IMR-90 (cell line): Measurements from ENCODE around the gene GRB10. TPM values are rescaled to one million over a fixed set of nuclear protein-coding genes. Genes with fewer than 3 reads are reported as not detected.

ENCODE experiments used
- ATAC-seq: fragments of 200-7000 bp; cut with Tn5 transposase; 2 replicates; pipeline ENCODE4 v1.9.1; 2020; ENCODE audit warnings: low read depth, mild to moderate bottlenecking, moderate library complexity
- BruUV-seq: library from RNA; stranded (reverse); fragments of 400-500 nt; replicated peaks from 2 replicates; lab custom pipeline; 2021; lab: Mats Ljungman, UMichigan
- CTCF ChIA-PET: fragments of 300-600 bp; formaldehyde crosslinking; extraction: SDS; loops from one replicate; lab custom pipeline; 2021; ENCODE audit warnings: antibody characterized with exemption; lab: Yijun Ruan, JAX
- POLR2A ChIA-PET: fragments of 300-600 bp; sonication (Branson Sonifier 250); formaldehyde crosslinking; loops from one replicate; lab custom pipeline; 2022; ENCODE audit warnings: antibody characterized with exemption; ENCODE audit not compliant: unreplicated experiment; lab: Charles Lee
- DNase-seq: peaks from one replicate; pipeline ENCODE4 v3.0.0; 2013
- H2AFZ ChIP-seq: replicated peaks from 2 replicates; pipeline ENCODE3; 2013; ENCODE audit warnings: low read length, mild to moderate bottlenecking; ENCODE audit not compliant: poor library complexity
- H2AK5ac ChIP-seq: 2 replicates; pipeline ENCODE4 v1.6.1; 2013; ENCODE audit warnings: low read depth, low read length, inconsistent platforms
- H2AK9ac ChIP-seq: replicated peaks from 2 replicates; pipeline ENCODE3; 2013; ENCODE audit warnings: mild to moderate bottlenecking, low read depth, low read length, moderate library complexity; ENCODE audit not compliant: poor library complexity
- H2BK120ac ChIP-seq: 2 replicates; pipeline ENCODE4 v1.6.1; 2013; ENCODE audit warnings: low read depth, low read length, inconsistent platforms
- H2BK15ac ChIP-seq: 3 replicates; pipeline ENCODE4 v1.6.1; 2013; ENCODE audit warnings: low read depth, low read length, inconsistent platforms
- H2BK20ac ChIP-seq: 2 replicates; pipeline ENCODE4 v1.6.1; 2013; ENCODE audit warnings: low read depth, mild to moderate bottlenecking, inconsistent platforms, low read length, moderate library complexity
- H2BK5ac ChIP-seq: 2 replicates; pipeline ENCODE4 v1.6.1; 2013; ENCODE audit warnings: mild to moderate bottlenecking, low read depth, low read length, inconsistent platforms; ENCODE audit not compliant: poor library complexity, severe bottlenecking
- H3K14ac ChIP-seq: replicated peaks from 2 replicates; pipeline ENCODE4 v1.6.1; 2013; ENCODE audit warnings: low read depth, low read length, inconsistent platforms
- H3K18ac ChIP-seq: 2 replicates; pipeline ENCODE4 v1.6.1; 2013; ENCODE audit warnings: low read depth, low read length, control low read depth
- H3K23ac ChIP-seq: 2 replicates; pipeline ENCODE4 v1.6.1; 2013; ENCODE audit warnings: low read depth, low read length, inconsistent platforms
- H3K27ac ChIP-seq: 2 replicates; pipeline ENCODE4 v1.5.1; 2013; ENCODE audit warnings: mild to moderate bottlenecking, control low read depth, low read length; ENCODE audit not compliant: insufficient read depth
- H3K27me3 ChIP-seq: 2 replicates; pipeline ENCODE4 v1.6.1; 2013; ENCODE audit warnings: low read length; ENCODE audit not compliant: control insufficient read depth, insufficient read depth
- H3K36me3 ChIP-seq: 2 replicates; pipeline ENCODE4 v1.6.1; 2013; ENCODE audit warnings: low read length, mixed read lengths; ENCODE audit not compliant: control insufficient read depth, insufficient read depth
- H3K4ac ChIP-seq: 2 replicates; pipeline ENCODE4 v1.6.1; 2013; ENCODE audit warnings: low read depth, low read length, inconsistent platforms
- H3K4me1 ChIP-seq: 2 replicates; pipeline ENCODE4 v1.6.1; 2013; ENCODE audit warnings: low read length, mixed read lengths; ENCODE audit not compliant: control insufficient read depth, insufficient read depth
- H3K4me2 ChIP-seq: 2 replicates; pipeline ENCODE4 v1.6.1; 2013; ENCODE audit warnings: low read depth, mild to moderate bottlenecking, control low read depth, low read length, moderate library complexity
- H3K4me3 ChIP-seq: 2 replicates; pipeline ENCODE4 v1.5.1; 2013; ENCODE audit warnings: low read depth, mild to moderate bottlenecking, control low read depth, low read length, moderate library complexity; ENCODE audit not compliant: insufficient read depth
- H3K56ac ChIP-seq: 2 replicates; pipeline ENCODE4 v1.6.1; 2013; ENCODE audit warnings: low read length, inconsistent platforms; ENCODE audit not compliant: insufficient read depth; ENCODE audit errors: extremely low read depth
- H3K79me1 ChIP-seq, 2 experiments: 2 replicates each; pipeline ENCODE4 v1.6.1; 2013; ENCODE audit warnings: low read length in 2 of 2, inconsistent platforms in 1 of 2, low read depth in 1 of 2
- H3K9ac ChIP-seq: 2 replicates; pipeline ENCODE4 v1.6.1; 2013; ENCODE audit warnings: low read depth, low read length, control low read depth
- H3K9me1 ChIP-seq: 2 replicates; pipeline ENCODE4 v1.6.1; 2013; ENCODE audit warnings: low read length, inconsistent platforms; ENCODE audit not compliant: insufficient read depth
- H3K9me3 ChIP-seq: 2 replicates; pipeline ENCODE4 v1.6.1; 2013; ENCODE audit warnings: low read length; ENCODE audit not compliant: control insufficient read depth, insufficient read depth
- H4K20me1 ChIP-seq: 2 replicates; pipeline ENCODE4 v1.6.1; 2013; ENCODE audit warnings: low read length, inconsistent platforms; ENCODE audit not compliant: insufficient read depth
- H4K5ac ChIP-seq: 2 replicates; pipeline ENCODE4 v1.6.1; 2013; ENCODE audit warnings: mild to moderate bottlenecking, low read depth, low read length, control low read depth
- H4K8ac ChIP-seq, 2 experiments: 2 replicates each; pipeline ENCODE4 v1.6.1; 2013; ENCODE audit warnings: low read depth in 2 of 2, low read length in 2 of 2, control low read depth in 1 of 2, inconsistent platforms in 1 of 2
- H4K91ac ChIP-seq: 2 replicates; pipeline ENCODE4 v1.6.1; 2013; ENCODE audit warnings: low read depth, low read length, inconsistent platforms; ENCODE audit not compliant: insufficient read depth
- BHLHE40 ChIP-seq: fragments of 150-350 bp; IDR thresholded peaks from 2 replicates; pipeline ENCODE4 v1.6.1; 2016; ENCODE audit warnings: mild to moderate bottlenecking, low read depth, low read length
- CEBPB ChIP-seq: IDR thresholded peaks from 2 replicates; pipeline ENCODE4 v1.6.1; 2012; ENCODE audit warnings: low read depth, low read length, improper control_type of control experiment
- CHD1 ChIP-seq: IDR thresholded peaks from 2 replicates; pipeline ENCODE4 v1.6.1; 2012; ENCODE audit warnings: low read depth, low read length, improper control_type of control experiment
- CTCF ChIP-seq: conservative IDR thresholded peaks from 2 replicates; pipeline ENCODE4 v1.5.1; 2012; ENCODE audit warnings: mild to moderate bottlenecking, low read depth, low read length, improper control_type of control experiment
- ELK1 ChIP-seq: fragments of 150-350 bp; IDR thresholded peaks from 2 replicates; pipeline ENCODE4 v1.6.1; 2016; ENCODE audit warnings: low read depth, mild to moderate bottlenecking, low read length, moderate library complexity, borderline replicate concordance
- FOS ChIP-seq: fragments of 150-350 bp; IDR thresholded peaks from 2 replicates; pipeline ENCODE4 v1.6.1; 2016; ENCODE audit warnings: low read depth, low read length
- MAFK ChIP-seq: IDR thresholded peaks from 2 replicates; pipeline ENCODE4 v1.6.1; 2012; ENCODE audit warnings: low read depth, low read length, improper control_type of control experiment
- MAZ ChIP-seq: IDR thresholded peaks from 2 replicates; pipeline ENCODE4 v1.6.1; 2012; ENCODE audit warnings: low read depth, mild to moderate bottlenecking, low read length, improper control_type of control experiment, moderate library complexity, borderline replicate concordance
- MXI1 ChIP-seq: IDR thresholded peaks from 2 replicates; pipeline ENCODE4 v1.6.1; 2012; ENCODE audit warnings: low read depth, mild to moderate bottlenecking, low read length, moderate library complexity, borderline replicate concordance
- NFE2L2 ChIP-seq: fragments of 150-350 bp; IDR thresholded peaks from 2 replicates; pipeline ENCODE4 v1.6.1; 2016; ENCODE audit warnings: low read depth, mild to moderate bottlenecking, low read length
- POLR2A ChIP-seq: IDR thresholded peaks from 2 replicates; pipeline ENCODE4 v1.6.1; 2012; ENCODE audit warnings: mild to moderate bottlenecking, low read depth, low read length
- RAD21 ChIP-seq: IDR thresholded peaks from 2 replicates; pipeline ENCODE4 v1.6.1; 2012; ENCODE audit warnings: low read length, improper control_type of control experiment
- RCOR1 ChIP-seq: IDR thresholded peaks from 2 replicates; pipeline ENCODE4 v1.6.1; 2012; ENCODE audit warnings: mild to moderate bottlenecking, low read length, improper control_type of control experiment; ENCODE audit not compliant: insufficient replicate concordance
- RFX5 ChIP-seq: IDR thresholded peaks from 2 replicates; pipeline ENCODE4 v1.8.0; 2012; ENCODE audit warnings: low read depth, mild to moderate bottlenecking, low read length, moderate library complexity
- SMC3 ChIP-seq: fragments of 150-350 bp; IDR thresholded peaks from 2 replicates; pipeline ENCODE4 v1.6.1; 2016; ENCODE audit warnings: low read depth, mild to moderate bottlenecking, antibody characterized with exemption, low read length, moderate library complexity
- WGBS, 2 experiments: methylation state at CpG; one replicate each; pipeline versions ENCODE4 v1.1.5 to v1.1.7; 2013; ENCODE audit warnings: missing lambda C conversion rate in 2 of 2; ENCODE audit not compliant: insufficient read length in 1 of 2; ENCODE audit errors: extremely low coverage in 2 of 2; 5-methylcytosine and 5-hydroxymethylcytosine counted together
- dilution Hi-C: fragments of 300-500 bp; cut with HindIII; formaldehyde crosslinking; loops from one replicate; pipeline ENCODE4 v1.14.3; 2018; ENCODE audit warnings: low sequenced_read_pairs; ENCODE audit not compliant: unreplicated experiment
- in situ Hi-C: fragments of 300-500 bp; cut with MboI; formaldehyde crosslinking; loops from 3 replicates; pipeline ENCODE4 v1.14.3; 2019; ENCODE audit warnings: low sequenced_read_pairs, inconsistent platforms, mixed read lengths
- intact Hi-C: fragments of 100-400 bp; cut with micrococcal nuclease; formaldehyde crosslinking; loops from 2 replicates; pipeline ENCODE4 v1.10.0; 2022
- polyA plus RNA-seq, 3 experiments: library from polyadenylated mRNA; depleted of rRNA; stranded (reverse); fragments of >200 nt; gene quantifications; 2 replicates each; pipeline ENCODE4 v1.2.3, GENCODE V29; 2012; ENCODE audit warnings: low replicate concordance in 1 of 3
- total RNA-seq: library from RNA; depleted of rRNA; stranded (reverse); fragments of >200 nt; gene quantifications from 2 replicates; pipeline ENCODE4 v1.2.3, GENCODE V29; 2012
- TF ChIP-seq, protein P1 (sequence below): fragments of 150-350 bp; IDR thresholded peaks from 2 replicates; pipeline ENCODE4 v1.6.1; 2017; ENCODE audit warnings: mild to moderate bottlenecking, antibody characterized with exemption, low read length, low read depth

The GRB10 gene
- total and polyA plus RNA-seq, 2 of the 4 experiments (the other 2 are of a cell fraction), result 6.3 to 15.1 TPM

DNA sequence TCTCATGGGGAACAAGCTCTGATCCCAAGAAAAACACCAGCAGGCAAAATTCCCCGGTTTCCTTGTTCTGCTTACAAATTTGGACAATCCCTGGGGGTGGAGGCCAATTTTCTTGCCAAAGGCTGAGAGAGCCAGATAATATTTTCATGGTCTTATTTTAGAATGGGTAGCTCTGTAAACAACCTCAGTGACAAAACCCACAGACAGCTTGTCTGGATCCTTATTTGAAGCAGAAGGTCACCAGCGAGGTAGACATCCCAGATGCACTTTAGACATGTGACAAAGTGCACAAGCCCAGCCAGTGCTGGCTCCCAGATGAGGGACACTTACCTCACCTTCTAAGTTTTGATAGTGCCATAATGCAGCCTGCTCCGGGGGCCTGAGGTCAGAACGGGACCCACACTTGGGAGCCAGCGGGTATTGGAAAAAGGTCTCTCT is 114.9 kb downstream of the GRB10 start:
- Histone ChIP-seq H2AFZ (no peak overlapping the region), H2AK5ac (no peak overlapping the region), H3K4ac (no peak overlapping the region), H3K9me1 (peaks cover 27% of the 10 kb centered on the region; the same call in 1 of the 2 replicates), H4K8ac (no peak overlapping the region), H2BK5ac (no peak overlapping the region), H3K27me3 (no peaks in the 10 kb centered on the region), H3K36me3 (peaks cover 28% of the 10 kb centered on the region), H4K91ac (no peak overlapping the region), H3K4me3 (no peak overlapping the region), H3K14ac (no peak overlapping the region), H3K56ac (no peak overlapping the region), H2BK20ac (no peak overlapping the region), H3K27ac (no peak overlapping the region), H2BK15ac (no peak overlapping the region), H2AK9ac (no peak overlapping the region), H4K5ac (no peak overlapping the region), H3K4me1 (peaks cover 6% of the 10 kb centered on the region), H3K23ac (no peak overlapping the region), H3K4me2 (no peak overlapping the region), H3K9ac (no peak overlapping the region), H3K18ac (no peak overlapping the region), H3K9me3 (no peaks in the 10 kb centered on the region; the same call in 1 of the 2 replicates), H2BK120ac (no peak overlapping the region), H3K79me1 (peaks cover 13 to 36% of the 10 kb centered on the region in 2 experiments), H4K20me1 (peaks cover 58% of the 10 kb centered on the region)
- peak; percentile 3 for DNase-seq
- TF ChIP-seq CTCF (no peak), RFX5 (no peak), MXI1 (no peak), MAFK (no peak), RCOR1 (no peak), ELK1 (no peak), CHD1 (no peak), SMC3 (no peak), BHLHE40 (no peak), NFE2L2 (no peak), POLR2A (no peak), RAD21 (no peak), FOS (no peak), MAZ (no peak), CEBPB (no peak)
- TF ChIP-seq, protein P1, sequence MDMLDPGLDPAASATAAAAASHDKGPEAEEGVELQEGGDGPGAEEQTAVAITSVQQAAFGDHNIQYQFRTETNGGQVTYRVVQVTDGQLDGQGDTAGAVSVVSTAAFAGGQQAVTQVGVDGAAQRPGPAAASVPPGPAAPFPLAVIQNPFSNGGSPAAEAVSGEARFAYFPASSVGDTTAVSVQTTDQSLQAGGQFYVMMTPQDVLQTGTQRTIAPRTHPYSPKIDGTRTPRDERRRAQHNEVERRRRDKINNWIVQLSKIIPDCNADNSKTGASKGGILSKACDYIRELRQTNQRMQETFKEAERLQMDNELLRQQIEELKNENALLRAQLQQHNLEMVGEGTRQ, result no peak
- intact Hi-C loops, result no loop called here
- ChIA-PET CTCF (no interaction called here), POLR2A (no interaction called here)
- no CpG with 5 or more reads among the region's 5 CpGs for WGBS, 2 experiments
- in situ Hi-C loops, result no loop called here
- no peak for ATAC-seq
- no TSS peak for BruUV-seq
- dilution Hi-C loops, result no loop called here
